HG02870 (cell line): ENCODE measurements around the gene PGBD5.

ENCODE experiments used
- ATAC-seq: cut with Tn5 transposase; IDR thresholded peaks from one replicate; pipeline ENCODE4 v1.9.1; 2021; ENCODE audit warnings: mild to moderate bottlenecking, moderate library complexity; ENCODE audit not compliant: unreplicated experiment

Gene PGBD5

GRCh38 chr1:230351514-230351913, 74.6 kb downstream of the PGBD5 start:
- no peak for ATAC-seq

GRCh38 chr1:230350208-230350921, 75.8 kb downstream of the PGBD5 start:
- no peak for ATAC-seq

GRCh38 chr1:230349020-230349393, 77.1 kb downstream of the PGBD5 start:
- no peak for ATAC-seq

GRCh38 chr1:230348386-230349019, 77.6 kb downstream of the PGBD5 start:
- no peak for ATAC-seq

- ATAC-seq = no peak
These were observed 78.2 kb downstream of the PGBD5 start for GRCh38 chr1:230347896-230348295.

- ATAC-seq = no peak
These were observed 80.8 kb downstream of the PGBD5 start for GRCh38 chr1:230345139-230345885.

- ATAC-seq = no peak
These were observed 83.4 kb downstream of the PGBD5 start for GRCh38 chr1:230342699-230343098.

- ATAC-seq = no peak
These were observed 84.1 kb downstream of the PGBD5 start for GRCh38 chr1:230342019-230342418.

- no peak for ATAC-seq
These were observed 85.0 kb downstream of the PGBD5 start for GRCh38 chr1:230341162-230341546.

GRCh38 chr1:230340526-230341161, 85.5 kb downstream of the PGBD5 start:
- ATAC-seq = no peak

- no peak for ATAC-seq
These were observed 87.1 kb downstream of the PGBD5 start for GRCh38 chr1:230339033-230339432.

GRCh38 chr1:230337266-230337665, 88.9 kb downstream of the PGBD5 start:
- no peak for ATAC-seq

- ATAC-seq = no peak
These were observed 90.1 kb downstream of the PGBD5 start for GRCh38 chr1:230335861-230336522.

GRCh38 chr1:230334447-230334837, 91.7 kb downstream of the PGBD5 start:
- no peak for ATAC-seq

GRCh38 chr1:230333590-230334446, 92.3 kb downstream of the PGBD5 start:
- ATAC-seq = no peak

GRCh38 chr1:230332575-230333066, 93.5 kb downstream of the PGBD5 start:
- no peak for ATAC-seq

- no peak for ATAC-seq
These were observed 94.1 kb downstream of the PGBD5 start for GRCh38 chr1:230332061-230332460.

GRCh38 chr1:230330157-230330556, 96.0 kb downstream of the PGBD5 start:
- ATAC-seq = no peak

- no peak for ATAC-seq
These were observed 97.7 kb downstream of the PGBD5 start for GRCh38 chr1:230328342-230329015.
